MM.1S (cell line): ENCODE results near the gene ETNK2.

Experiments
- DNase-seq: peaks from one replicate; pipeline ENCODE4 v3.0.0-alpha.2; 2015
- H2AFZ ChIP-seq: fragments of 300-600 bp; sonication (generic); 2 replicates; pipeline ENCODE4 v1.6.0; 2016; ENCODE audit warnings: antibody characterized with exemption, low read length
- H3F3A ChIP-seq: fragments of 300-600 bp; sonication (generic); 2 replicates; pipeline ENCODE4 v1.6.1; 2016; ENCODE audit warnings: mild to moderate bottlenecking, antibody characterized with exemption, low read length, moderate library complexity, mixed read lengths; ENCODE audit not compliant: insufficient read depth
- H3K27ac ChIP-seq: fragments of 300-600 bp; sonication (generic); 2 replicates; pipeline ENCODE4 v1.5.1; 2016; ENCODE audit warnings: mild to moderate bottlenecking, low read length
- H3K27me3 ChIP-seq: fragments of 300-600 bp; sonication (generic); replicated peaks from 2 replicates; pipeline ENCODE4 v1.6.0; 2016; ENCODE audit warnings: low read length; ENCODE audit not compliant: insufficient read depth
- H3K36me3 ChIP-seq: fragments of 300-600 bp; sonication (generic); replicated peaks from 2 replicates; pipeline ENCODE4 v1.6.1; 2016; ENCODE audit warnings: mild to moderate bottlenecking, low read length, mixed read lengths; ENCODE audit not compliant: insufficient read depth
- H3K4me1 ChIP-seq: fragments of 300-600 bp; sonication (generic); 2 replicates; pipeline ENCODE4 v1.6.1; 2016; ENCODE audit warnings: low read length, mixed read lengths
- H3K4me2 ChIP-seq: fragments of 300-600 bp; sonication (generic); 2 replicates; pipeline ENCODE4 v1.6.0; 2016; ENCODE audit warnings: low read depth, low read length
- H3K4me3 ChIP-seq: fragments of 300-600 bp; sonication (generic); 2 replicates; pipeline ENCODE4 v1.5.1; 2016; ENCODE audit warnings: low read length, mixed read lengths
- H3K79me2 ChIP-seq: fragments of 300-600 bp; sonication (generic); 2 replicates; pipeline ENCODE4 v1.6.1; 2016; ENCODE audit warnings: mixed run types, low read length, mixed read lengths
- H3K9ac ChIP-seq: fragments of 300-600 bp; sonication (generic); 2 replicates; pipeline ENCODE4 v1.6.1; 2016; ENCODE audit warnings: low read length, mixed read lengths
- H3K9me2 ChIP-seq: fragments of 300-600 bp; sonication (generic); replicated peaks from 2 replicates; pipeline ENCODE4 v1.6.1; 2016; ENCODE audit warnings: mild to moderate bottlenecking, low read length, mixed read lengths; ENCODE audit not compliant: insufficient read depth
- H3K9me3 ChIP-seq: fragments of 300-600 bp; sonication (generic); replicated peaks from 2 replicates; pipeline ENCODE4 v1.6.1; 2016; ENCODE audit warnings: mild to moderate bottlenecking, low read length, mixed read lengths; ENCODE audit not compliant: insufficient read depth
- H4K20me1 ChIP-seq: fragments of 300-600 bp; sonication (generic); 2 replicates; pipeline ENCODE4 v1.6.1; 2016; ENCODE audit warnings: mild to moderate bottlenecking, low read length, moderate library complexity, mixed read lengths; ENCODE audit not compliant: insufficient read depth
- EZH2 ChIP-seq: fragments of 300-600 bp; sonication (generic); optimal IDR thresholded peaks from 2 replicates; pipeline ENCODE3; 2017; ENCODE audit warnings: low read depth, mild to moderate bottlenecking, antibody characterized with exemption, low read length, mixed read lengths
- EZH2phosphoT487 ChIP-seq: fragments of 300-600 bp; sonication (generic); IDR thresholded peaks from 2 replicates; pipeline ENCODE4 v1.6.1; 2018; ENCODE audit warnings: antibody characterized with exemption, low read length
- TF ChIP-seq, protein P1 (sequence below): fragments of 300-600 bp; sonication (generic); IDR thresholded peaks from 2 replicates; pipeline ENCODE4 v1.5.1; 2016; ENCODE audit warnings: antibody characterized with exemption, low read length, mixed read lengths

ETNK2 gene

GRCh38 chr1:204139952-204140351 is 11.9 kb downstream of the ETNK2 start:
- no peaks in the 10 kb centered on the region for H3K9me2 ChIP-seq
- H3K4me2 ChIP-seq, result no peak overlapping the region
- H3K4me1 ChIP-seq, result no peaks in the 10 kb centered on the region
- H3F3A ChIP-seq, result no peaks in the 10 kb centered on the region
- H3K27ac ChIP-seq, result no peak overlapping the region
- DNase-seq, result no peak
- H3K9me3 ChIP-seq, result no peaks in the 10 kb centered on the region
- no peak overlapping the region for H3K9ac ChIP-seq
- peaks cover 23% of the 10 kb centered on the region for H3K27me3 ChIP-seq
- H3K36me3 ChIP-seq, result no peaks in the 10 kb centered on the region
- H4K20me1 ChIP-seq, result no peaks in the 10 kb centered on the region
- no peaks in the 10 kb centered on the region for H3K79me2 ChIP-seq
- no peak overlapping the region for H2AFZ ChIP-seq
- TF ChIP-seq EZH2 (no peak), EZH2phosphoT487 (no peak)
- TF ChIP-seq, protein P1, sequence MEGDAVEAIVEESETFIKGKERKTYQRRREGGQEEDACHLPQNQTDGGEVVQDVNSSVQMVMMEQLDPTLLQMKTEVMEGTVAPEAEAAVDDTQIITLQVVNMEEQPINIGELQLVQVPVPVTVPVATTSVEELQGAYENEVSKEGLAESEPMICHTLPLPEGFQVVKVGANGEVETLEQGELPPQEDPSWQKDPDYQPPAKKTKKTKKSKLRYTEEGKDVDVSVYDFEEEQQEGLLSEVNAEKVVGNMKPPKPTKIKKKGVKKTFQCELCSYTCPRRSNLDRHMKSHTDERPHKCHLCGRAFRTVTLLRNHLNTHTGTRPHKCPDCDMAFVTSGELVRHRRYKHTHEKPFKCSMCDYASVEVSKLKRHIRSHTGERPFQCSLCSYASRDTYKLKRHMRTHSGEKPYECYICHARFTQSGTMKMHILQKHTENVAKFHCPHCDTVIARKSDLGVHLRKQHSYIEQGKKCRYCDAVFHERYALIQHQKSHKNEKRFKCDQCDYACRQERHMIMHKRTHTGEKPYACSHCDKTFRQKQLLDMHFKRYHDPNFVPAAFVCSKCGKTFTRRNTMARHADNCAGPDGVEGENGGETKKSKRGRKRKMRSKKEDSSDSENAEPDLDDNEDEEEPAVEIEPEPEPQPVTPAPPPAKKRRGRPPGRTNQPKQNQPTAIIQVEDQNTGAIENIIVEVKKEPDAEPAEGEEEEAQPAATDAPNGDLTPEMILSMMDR, result no peak
- no peak overlapping the region for H3K4me3 ChIP-seq

DNA sequence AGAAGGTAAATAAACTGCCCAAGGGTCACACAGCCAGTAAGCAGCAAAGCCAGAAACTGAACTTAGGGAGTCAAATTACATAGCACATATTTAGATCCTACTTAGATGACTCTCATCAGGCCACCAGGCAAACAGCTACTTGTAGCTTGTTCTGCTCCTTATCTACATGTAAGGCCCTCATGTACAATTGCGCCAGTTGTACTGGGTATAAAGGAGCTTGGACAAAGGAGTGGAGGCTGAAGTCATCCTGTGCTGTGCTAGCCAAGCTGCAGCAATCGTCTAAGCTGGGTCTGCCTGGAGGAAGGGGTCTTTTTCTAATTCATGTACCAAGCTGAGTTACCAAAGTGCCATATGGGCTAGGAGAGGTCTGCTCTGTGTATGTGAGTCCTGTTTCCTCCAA is 12.8 kb downstream of the ETNK2 start:
- TF ChIP-seq EZH2phosphoT487 (no peak), EZH2 (no peak)
- TF ChIP-seq, protein P1, result no peak
- H3F3A ChIP-seq, result no peaks in the 10 kb centered on the region
- no peaks in the 10 kb centered on the region for H3K9me3 ChIP-seq
- H3K79me2 ChIP-seq, result no peaks in the 10 kb centered on the region
- H4K20me1 ChIP-seq, result no peaks in the 10 kb centered on the region
- DNase-seq, result no peak
- H3K27me3 ChIP-seq, result peaks cover 20% of the 10 kb centered on the region
- no peak overlapping the region for H3K9ac ChIP-seq
- no peak overlapping the region for H2AFZ ChIP-seq
- H3K4me2 ChIP-seq, result no peak overlapping the region
- no peaks in the 10 kb centered on the region for H3K36me3 ChIP-seq
- H3K9me2 ChIP-seq, result no peaks in the 10 kb centered on the region
- no peaks in the 10 kb centered on the region for H3K4me1 ChIP-seq
- no peak overlapping the region for H3K4me3 ChIP-seq
- no peak overlapping the region for H3K27ac ChIP-seq

DNA sequence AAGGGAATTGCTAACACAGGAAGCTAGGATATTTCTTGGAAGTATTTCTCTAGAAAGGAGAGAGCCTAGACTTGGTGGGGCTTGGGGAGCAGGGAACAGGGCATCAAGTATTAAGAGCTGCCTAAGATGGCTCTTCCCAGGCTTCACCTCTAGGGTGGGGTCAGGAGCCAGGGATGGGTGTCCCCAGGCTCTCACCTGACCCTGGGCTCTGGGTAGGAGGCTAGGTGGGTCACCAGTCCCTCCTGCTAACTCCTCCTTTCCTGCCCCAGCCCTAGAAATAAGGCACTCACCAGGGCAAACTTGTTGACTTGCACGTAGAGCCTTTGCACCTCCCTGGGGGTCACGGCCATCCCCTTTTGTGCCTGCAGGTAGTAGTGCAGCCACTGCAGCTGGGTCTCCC is 15.0 kb downstream of the ETNK2 start:
- TF ChIP-seq, protein P1, result no peak
- TF ChIP-seq EZH2phosphoT487, result no peak
- no peak for TF ChIP-seq EZH2
- Histone ChIP-seq H3K79me2 (no peaks in the 10 kb centered on the region), H3F3A (no peaks in the 10 kb centered on the region), H3K4me1 (no peaks in the 10 kb centered on the region), H3K27me3 (peaks cover 13% of the 10 kb centered on the region), H3K4me2 (no peak overlapping the region), H3K9ac (no peak overlapping the region), H3K9me2 (no peaks in the 10 kb centered on the region), H2AFZ (no peak overlapping the region), H4K20me1 (no peaks in the 10 kb centered on the region), H3K4me3 (no peak overlapping the region), H3K9me3 (no peaks in the 10 kb centered on the region), H3K36me3 (no peaks in the 10 kb centered on the region), H3K27ac (no peak overlapping the region)
- DNase-seq, result no peak
